Heart right ventricle (tissue), 16 donors: ENCODE results near the gene PAX2. TPM values are rescaled to one million over a fixed set of nuclear protein-coding genes. Genes with fewer than 3 reads are reported as not detected.

ENCODE experiments used
- ATAC-seq, 8 donors: fragments of 200-7000 bp; cut with Tn5 transposase; one replicate each; pipeline ENCODE4 v1.9.1; 2020; ENCODE audit warnings: mild to moderate bottlenecking in 8 of 8, moderate library complexity in 8 of 8, moderate number of reproducible peaks in 1 of 8
- DNase-seq, 2 donors: peaks; one replicate each; pipeline ENCODE4 v3.0.0-alpha.2; 2020
- H3K27ac ChIP-seq, 10 donors: fragments of 200-600 bp; sonication (generic) in 2 of 10; one replicate each; pipeline versions ENCODE4 v1.5.0 to v1.8.0; 2020 to 2022; ENCODE audit warnings: mild to moderate bottlenecking in 3 of 10
- H3K27me3 ChIP-seq, 7 donors: fragments of 200-600 bp; one replicate each; pipeline ENCODE4 v1.8.0; 2021 to 2022; ENCODE audit warnings: mild to moderate bottlenecking in 2 of 7
- H3K36me3 ChIP-seq, 9 donors: fragments of 200-600 bp; sonication (generic) in 1 of 9; one replicate each; pipeline versions ENCODE4 v1.5.0 to v1.8.0; 2020 to 2022; ENCODE audit warnings: mild to moderate bottlenecking in 2 of 9
- H3K4me1 ChIP-seq, 9 donors: fragments of 200-600 bp; sonication (generic) in 1 of 9; one replicate each; pipeline versions ENCODE4 v1.5.0 to v1.8.0; 2020 to 2022; ENCODE audit warnings: mild to moderate bottlenecking in 4 of 9
- H3K4me3 ChIP-seq, 10 donors: fragments of 200-600 bp; sonication (generic) in 2 of 10; one replicate each; pipeline versions ENCODE4 v1.5.0 to v1.8.0; 2020 to 2022; ENCODE audit warnings: mild to moderate bottlenecking in 7 of 10, moderate library complexity in 2 of 10
- H3K9me3 ChIP-seq, 11 donors: fragments of 200-600 bp in 10 of 11; sonication (generic) in 2 of 11; one replicate each; pipeline versions ENCODE4 v1.5.0 to v1.8.0; 2013 to 2022; ENCODE audit warnings: mild to moderate bottlenecking in 2 of 11, control low read depth in 1 of 11, moderate library complexity in 1 of 11
- CTCF ChIP-seq, 9 donors: fragments of 200-600 bp; sonication (generic) in 2 of 9; IDR thresholded peaks; one replicate each; pipeline versions ENCODE4 v1.5.0 to v1.8.0; 2021 to 2022; ENCODE audit warnings: antibody characterized with exemption in 9 of 9, mild to moderate bottlenecking in 5 of 9, moderate library complexity in 1 of 9
- WGBS, 2 donors: extraction: QIAGEN DNeasy Blood & Tissue Kit; methylation state at CpG; one replicate each; pipeline ENCODE4 v1.1.7; 2013; ENCODE audit warnings: inconsistent platforms in 1 of 2; 5-methylcytosine and 5-hydroxymethylcytosine counted together
- intact Hi-C, 10 donors: fragments of 100-400 bp; cut with DNase I; formaldehyde crosslinking; loops; one replicate each; pipeline versions ENCODE4 v1.11.1 to v1.14.2; 2022
- polyA plus RNA-seq, 2 donors: library from polyadenylated mRNA; stranded (reverse); fragments of 200-250 nt; gene quantifications; one replicate each; pipeline ENCODE4 v1.2.3, GENCODE V29; 2013
- total RNA-seq, 10 donors: library from RNA; stranded (reverse); fragmentation: NEBNext Ultra II Directional in 3 of 10; extraction: Animal tissue kit (Norgen Biotek cat#: 25700) in 3 of 10; gene quantifications; one replicate each; pipeline versions ENCODE4 v1.2.1 to v1.2.4, GENCODE V29; 2021 to 2023
- donor health status: Arrhythmogenic right ventricular cardiomyopathy.
- donor health status: ischemic (EF 13 %, LVEDD 7.1; RV severe dilation, severe dysfunction).
- donor health status: healthy with polysubstance abuse.
- donor health status: DM: no; HTN: yes; CAD: no.
- donor health status: DM: no; HTN: no; CAD: no.
- donor health status: ischemic (EF 25% LVEDD 6.9; RV normal size, moderate dysfunction).
- donor health status: ischemic (EF 25% LVEDD 5.7; RV mildly dilated, moderate dysfunction).
- donor health status: healthy.
- donor health status: DM: yes; HTN: yes; CAD: no.
- donor health status: Ischemic cardiomyopathy.
- donor health status: ischemic (EF 35%, LVEDD 5.7; RV mildly dilated, moderate dysfunction).
- donor health status: nonischemic (EF 11% LVEDD 7.7; RV severe dilation, severe dysfunction).
- donor health status: DM: yes; HTN: yes; CAD: no.
- donor health status: PGD.
- donor health status: ischemic (EF 29% LVEDD 5.4; RV normal size, mild dysfunction).
- donor health status: nonischemic (EF 23%, LVEDD 6.1; RV moderate dilation, normal function).

PAX2 gene
- total and polyA plus RNA-seq, 12 donors = not detected

DNA sequence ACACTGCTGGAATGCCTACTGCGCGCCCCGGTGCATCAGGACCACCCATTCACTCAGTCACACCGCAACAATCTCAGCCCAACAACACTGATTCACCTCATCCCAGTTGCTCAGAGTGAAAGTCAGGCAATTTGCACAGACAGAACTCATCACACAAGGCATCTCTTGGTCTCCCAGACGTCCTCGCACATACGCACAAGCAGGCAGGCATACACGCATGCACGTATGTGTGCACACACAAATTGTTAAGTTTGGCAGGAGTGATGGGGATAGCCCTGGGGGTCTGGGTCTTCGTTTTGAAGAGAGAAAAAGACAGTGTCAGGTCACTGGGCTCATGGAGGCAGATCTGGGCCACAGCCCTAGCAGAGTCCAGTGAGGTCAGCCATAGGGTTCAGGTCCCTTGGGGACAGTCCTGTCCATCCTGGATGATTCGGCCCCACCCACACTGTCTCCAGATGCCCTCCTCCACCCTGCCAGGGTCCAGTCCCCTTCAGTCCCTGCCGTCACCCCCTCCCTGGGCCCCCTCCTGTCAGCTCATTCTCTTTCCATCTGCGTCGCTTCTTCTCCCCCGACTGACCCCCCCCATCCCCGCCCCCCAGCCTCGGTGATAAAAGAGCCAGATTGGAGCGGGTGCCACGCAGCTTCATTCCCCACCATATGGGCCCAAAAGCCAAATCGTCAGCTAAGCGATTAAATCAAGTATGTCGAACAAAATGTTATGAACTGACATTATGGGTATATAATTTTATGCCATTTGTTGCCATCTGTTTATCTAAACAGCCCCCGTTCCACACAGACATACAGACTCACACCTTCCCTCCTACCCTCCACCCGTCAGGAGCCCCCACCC lies 118.9 kb downstream of the PAX2 start:
- Histone ChIP-seq H3K4me1 (no peaks in the 10 kb centered on the region), H3K27me3 (peaks cover 0 to 85% (median 59%) of the 10 kb centered on the region in 7 donors), H3K36me3 (no peaks in the 10 kb centered on the region), H3K27ac (no peak overlapping the region), H3K4me3 (no peak overlapping the region), H3K9me3 (no peaks in the 10 kb centered on the region)
- ATAC-seq (no peak), DNase-seq (no peak)
- WGBS, 2 donors = 73 to 81% methylated on average over 24 of the region's 24 CpGs
- TF ChIP-seq CTCF (IDR thresholded peaks at IDR 0.05) = no peak
- intact Hi-C loops = no loop called here

DNA sequence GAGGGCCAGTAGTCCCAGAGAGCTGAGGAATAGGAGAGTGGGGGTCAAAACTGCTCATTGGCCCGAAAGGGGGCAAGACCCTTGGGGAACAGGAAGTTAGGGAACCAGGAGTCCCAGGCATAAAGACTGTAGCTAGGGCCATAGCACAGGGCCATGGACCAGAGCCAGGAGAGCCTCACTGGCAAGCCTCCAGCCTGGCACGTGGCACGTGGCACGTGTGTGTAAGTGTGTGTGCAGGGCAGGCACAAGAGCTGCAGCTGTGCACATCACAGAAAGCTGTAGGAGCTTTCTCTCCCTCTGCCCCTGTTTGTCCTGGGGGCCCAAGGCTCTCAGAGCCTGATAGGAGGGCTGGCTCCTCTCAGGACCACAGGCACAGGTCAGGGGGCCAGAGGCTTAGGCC lies 119.6 kb downstream of the PAX2 start:
- intact Hi-C loops = no loop called here
- no peak overlapping the region for H3K27ac ChIP-seq
- H3K27me3 ChIP-seq = peaks cover 0 to 81% (median 53%) of the 10 kb centered on the region in 7 donors
- TF ChIP-seq CTCF (IDR thresholded peaks at IDR 0.05) = no peak
- no peaks in the 10 kb centered on the region for H3K36me3 ChIP-seq
- H3K9me3 ChIP-seq = no peaks in the 10 kb centered on the region
- ATAC-seq (no peak), DNase-seq (no peak)
- WGBS, 2 donors = 54 to 57% methylated on average over 4 of the region's 4 CpGs
- H3K4me1 ChIP-seq = no peaks in the 10 kb centered on the region
- H3K4me3 ChIP-seq = no peak overlapping the region

DNA sequence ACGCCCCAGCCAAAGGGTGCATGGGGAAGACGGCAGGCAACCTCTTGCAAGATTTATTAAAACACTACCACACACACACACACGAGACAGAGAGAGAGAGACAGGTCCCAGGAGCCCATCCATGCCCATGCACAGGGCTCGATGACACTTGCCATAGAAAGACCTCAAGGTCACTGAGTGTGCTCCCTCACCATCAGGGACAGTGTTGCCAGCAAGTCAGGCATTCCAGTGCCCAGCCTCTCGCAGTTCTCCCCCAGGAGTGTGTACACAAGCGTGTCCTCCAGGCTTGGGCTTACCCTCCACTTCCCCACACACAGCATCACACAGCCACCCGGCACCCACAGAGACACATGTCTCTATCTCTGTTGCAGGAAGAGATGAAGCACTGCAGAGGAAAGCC lies 120.6 kb downstream of the PAX2 start:
- no peak for DNase-seq
- 60 to 63% methylated on average over 7 of the region's 7 CpGs for WGBS, 2 donors
- no peak overlapping the region for H3K27ac ChIP-seq
- H3K4me3 ChIP-seq = no peak overlapping the region
- TF ChIP-seq CTCF (IDR thresholded peaks at IDR 0.05) = no peak
- no peaks in the 10 kb centered on the region for H3K9me3 ChIP-seq
- peaks cover 0 to 72% (median 45%) of the 10 kb centered on the region in 7 donors for H3K27me3 ChIP-seq
- intact Hi-C loops = no loop called here
- H3K36me3 ChIP-seq = no peaks in the 10 kb centered on the region
- no peaks in the 10 kb centered on the region for H3K4me1 ChIP-seq
- no peak for ATAC-seq

DNA sequence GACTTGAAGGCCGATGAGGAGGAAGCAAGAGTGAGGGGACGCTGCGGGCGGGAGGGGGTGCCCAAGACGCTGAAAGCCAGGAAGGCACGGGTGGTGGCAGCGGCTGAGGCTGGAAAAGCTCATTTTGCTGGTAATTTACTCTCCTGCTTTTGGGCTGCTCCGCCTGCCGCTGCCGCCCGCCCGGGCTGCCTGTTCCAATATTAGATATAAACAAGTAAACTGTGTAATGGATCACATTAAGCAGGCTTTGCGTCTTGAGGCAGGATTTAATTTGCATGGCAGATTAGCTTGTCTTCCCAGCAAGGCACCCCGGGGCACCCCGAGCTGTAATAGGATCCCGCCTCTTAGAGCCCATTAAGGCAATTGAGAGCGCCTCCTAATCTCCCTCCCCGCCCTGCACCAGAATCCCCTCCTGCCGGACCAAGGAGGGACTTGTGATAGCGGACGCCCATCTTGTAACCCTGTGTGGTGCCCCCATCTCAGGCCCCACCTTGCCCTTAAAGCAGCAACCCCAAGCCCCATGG lies 121.3 kb downstream of the PAX2 start:
- Histone ChIP-seq H3K9me3 (no peaks in the 10 kb centered on the region), H3K27ac (no peak overlapping the region), H3K4me1 (no peaks in the 10 kb centered on the region), H3K27me3 (peaks cover 0 to 69% (median 41%) of the 10 kb centered on the region in 7 donors), H3K36me3 (no peaks in the 10 kb centered on the region), H3K4me3 (no peak overlapping the region)
- WGBS, 2 donors = 13 to 15% methylated on average over 21 of the region's 21 CpGs
- DNase-seq (no peak), ATAC-seq (no peak)
- intact Hi-C loops = no loop called here
- TF ChIP-seq CTCF (IDR thresholded peaks at IDR 0.05) = no peak
